WTC11 (cell line): ENCODE results near the gene OSBPL6.

Source experiments
- ATF6 ChIP-seq: sonication (generic); formaldehyde crosslinking; IDR thresholded peaks from 2 replicates; pipeline ENCODE4 v1.8.1; 2023; ENCODE audit warnings: mild to moderate bottlenecking, missing genetic modification reagents
- CTCF ChIP-seq: fragments of 200-600 bp; IDR thresholded peaks from 2 replicates; pipeline ENCODE4 v1.8.0; 2022; ENCODE audit warnings: antibody characterized with exemption
- ELF4 ChIP-seq: sonication (generic); formaldehyde crosslinking; IDR thresholded peaks from 2 replicates; pipeline ENCODE4 v1.8.1; 2022; ENCODE audit warnings: low read depth, mild to moderate bottlenecking, moderate library complexity, missing genetic modification reagents
- IRF1 ChIP-seq: sonication (generic); formaldehyde crosslinking; IDR thresholded peaks from 2 replicates; pipeline ENCODE4 v1.8.0; 2023; ENCODE audit warnings: missing genetic modification reagents
- NFYB ChIP-seq: sonication (generic); formaldehyde crosslinking; conservative IDR thresholded peaks from 2 replicates; pipeline ENCODE4 v1.8.0; 2022; ENCODE audit warnings: low read depth, missing genetic modification reagents
- NR2C2 ChIP-seq: sonication (generic); formaldehyde crosslinking; IDR thresholded peaks from 2 replicates; pipeline ENCODE4 v1.8.0; 2022; ENCODE audit warnings: mild to moderate bottlenecking, missing genetic modification reagents
- TP53 ChIP-seq: sonication (generic); formaldehyde crosslinking; IDR thresholded peaks from 2 replicates; pipeline ENCODE4 v1.8.1; 2023; ENCODE audit warnings: mild to moderate bottlenecking, missing genetic modification reagents
- USF1 ChIP-seq: sonication (generic); formaldehyde crosslinking; IDR thresholded peaks from 2 replicates; pipeline ENCODE4 v1.8.0; 2022; ENCODE audit warnings: mild to moderate bottlenecking, missing genetic modification reagents

- TF ChIP-seq NFYB (CRISPR knock-in tag) (no peak), TP53 (no peak), CTCF (no peak), NR2C2 (CRISPR knock-in tag) (no peak), ATF6 (CRISPR knock-in tag) (no peak), ELF4 (CRISPR knock-in tag) (no peak), IRF1 (no peak), USF1 (no peak)
These were observed 242.3 kb downstream of the OSBPL6 start for GRCh38 chr2:178436662-178437061.
